ENCODE measurements around the gene TTC24.
A peak's percentile ranks its signal among the peaks of the same experiment; 100 is the strongest.

Gene TTC24

DNA sequence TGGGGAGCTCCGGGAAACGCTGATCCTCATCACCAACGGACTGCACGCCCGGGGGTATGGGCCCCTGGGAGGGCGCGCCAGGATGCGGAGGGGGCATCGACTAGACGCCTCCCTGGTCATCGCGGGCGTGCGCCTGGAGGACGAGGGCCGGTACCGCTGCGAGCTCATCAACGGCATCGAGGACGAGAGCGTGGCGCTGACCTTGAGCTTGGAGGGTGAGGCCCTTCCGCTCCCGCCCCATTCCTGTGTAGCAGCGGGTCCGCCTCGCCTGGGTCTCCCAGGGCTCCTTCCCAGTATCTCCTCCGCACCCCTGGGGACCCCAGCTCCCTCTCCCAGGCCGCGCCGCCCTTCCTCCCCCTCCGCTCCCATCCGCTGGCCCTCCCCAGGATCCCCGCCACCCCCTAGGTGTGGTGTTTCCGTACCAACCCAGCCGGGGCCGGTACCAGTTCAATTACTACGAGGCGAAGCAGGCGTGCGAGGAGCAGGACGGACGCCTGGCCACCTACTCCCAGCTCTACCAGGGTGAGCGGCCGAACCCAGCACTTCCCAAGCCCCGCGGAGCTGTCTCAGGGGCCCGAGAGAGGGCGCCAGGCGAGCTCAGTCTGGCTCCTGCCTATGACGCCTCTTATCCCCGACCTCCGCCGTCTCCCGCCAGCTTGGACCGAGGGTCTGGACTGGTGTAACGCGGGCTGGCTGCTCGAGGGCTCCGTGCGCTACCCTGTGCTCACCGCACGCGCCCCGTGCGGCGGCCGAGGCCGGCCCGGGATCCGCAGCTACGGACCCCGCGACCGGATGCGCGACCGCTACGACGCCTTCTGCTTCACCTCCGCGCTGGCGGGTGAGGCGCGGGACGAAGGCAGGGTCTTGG is 44.7 kb downstream of the TTC24 start:
- peak; percentile 82 for DNase-seq
- Histone ChIP-seq H3K27me3 (peaks cover 19% of the 10 kb centered on the region), H3K4me1 (peaks cover 8% of the 10 kb centered on the region), H3K36me3 (no peaks in the 10 kb centered on the region), H3K9me3 (no peaks in the 10 kb centered on the region), H3K4me3 (ENCODE audit: low read depth, low read length) (peak overlapping the region; percentile 38)
- TF ChIP-seq, protein P1, sequence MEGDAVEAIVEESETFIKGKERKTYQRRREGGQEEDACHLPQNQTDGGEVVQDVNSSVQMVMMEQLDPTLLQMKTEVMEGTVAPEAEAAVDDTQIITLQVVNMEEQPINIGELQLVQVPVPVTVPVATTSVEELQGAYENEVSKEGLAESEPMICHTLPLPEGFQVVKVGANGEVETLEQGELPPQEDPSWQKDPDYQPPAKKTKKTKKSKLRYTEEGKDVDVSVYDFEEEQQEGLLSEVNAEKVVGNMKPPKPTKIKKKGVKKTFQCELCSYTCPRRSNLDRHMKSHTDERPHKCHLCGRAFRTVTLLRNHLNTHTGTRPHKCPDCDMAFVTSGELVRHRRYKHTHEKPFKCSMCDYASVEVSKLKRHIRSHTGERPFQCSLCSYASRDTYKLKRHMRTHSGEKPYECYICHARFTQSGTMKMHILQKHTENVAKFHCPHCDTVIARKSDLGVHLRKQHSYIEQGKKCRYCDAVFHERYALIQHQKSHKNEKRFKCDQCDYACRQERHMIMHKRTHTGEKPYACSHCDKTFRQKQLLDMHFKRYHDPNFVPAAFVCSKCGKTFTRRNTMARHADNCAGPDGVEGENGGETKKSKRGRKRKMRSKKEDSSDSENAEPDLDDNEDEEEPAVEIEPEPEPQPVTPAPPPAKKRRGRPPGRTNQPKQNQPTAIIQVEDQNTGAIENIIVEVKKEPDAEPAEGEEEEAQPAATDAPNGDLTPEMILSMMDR (IDR thresholded peaks at IDR 0.05; ENCODE audit: low read depth, low read length), result peak; percentile 57

- Histone ChIP-seq H3K27me3 (peaks cover 19% of the 10 kb centered on the region), H3K4me3 (ENCODE audit: low read depth, low read length) (peak overlapping the region; percentile 44; the same call in 1 of the 2 replicates)
Observed at GRCh38 chr1:156624814-156625435, 45.4 kb downstream of the TTC24 start.

GRCh38 chr1:156625436-156626078 is 46.0 kb downstream of the TTC24 start:
- H3K27me3 ChIP-seq, result peaks cover 19% of the 10 kb centered on the region
- TF ChIP-seq, protein P1 (IDR thresholded peaks at IDR 0.05; ENCODE audit: low read depth, low read length), result peak; percentile 88
- H3K36me3 ChIP-seq, result no peaks in the 10 kb centered on the region
- no peaks in the 10 kb centered on the region for H3K9me3 ChIP-seq
- peak overlapping the region; percentile 44 for H3K4me3 ChIP-seq (ENCODE audit: low read depth, low read length)
- peak; percentile 85 for DNase-seq
- H3K4me1 ChIP-seq, result peaks cover 8% of the 10 kb centered on the region

More at GRCh38 chr1:156624814-156625435, 45.4 kb downstream of the TTC24 start:
- H3K9me3 ChIP-seq, result no peaks in the 10 kb centered on the region
- H3K36me3 ChIP-seq, result no peaks in the 10 kb centered on the region
- peaks cover 8% of the 10 kb centered on the region for H3K4me1 ChIP-seq
- DNase-seq, result no peak
- TF ChIP-seq, protein P1 (IDR thresholded peaks at IDR 0.05; ENCODE audit: low read depth, low read length), result no peak

- no peak for DNase-seq
- Histone ChIP-seq H3K4me1 (peaks cover 8% of the 10 kb centered on the region), H3K9me3 (no peaks in the 10 kb centered on the region), H3K27me3 (peaks cover 19% of the 10 kb centered on the region), H3K36me3 (no peaks in the 10 kb centered on the region), H3K4me3 (ENCODE audit: low read depth, low read length) (no peak overlapping the region)
- TF ChIP-seq, protein P1 (IDR thresholded peaks at IDR 0.05; ENCODE audit: low read depth, low read length), result no peak
Observed at GRCh38 chr1:156626079-156626438, 46.5 kb downstream of the TTC24 start.

DNA sequence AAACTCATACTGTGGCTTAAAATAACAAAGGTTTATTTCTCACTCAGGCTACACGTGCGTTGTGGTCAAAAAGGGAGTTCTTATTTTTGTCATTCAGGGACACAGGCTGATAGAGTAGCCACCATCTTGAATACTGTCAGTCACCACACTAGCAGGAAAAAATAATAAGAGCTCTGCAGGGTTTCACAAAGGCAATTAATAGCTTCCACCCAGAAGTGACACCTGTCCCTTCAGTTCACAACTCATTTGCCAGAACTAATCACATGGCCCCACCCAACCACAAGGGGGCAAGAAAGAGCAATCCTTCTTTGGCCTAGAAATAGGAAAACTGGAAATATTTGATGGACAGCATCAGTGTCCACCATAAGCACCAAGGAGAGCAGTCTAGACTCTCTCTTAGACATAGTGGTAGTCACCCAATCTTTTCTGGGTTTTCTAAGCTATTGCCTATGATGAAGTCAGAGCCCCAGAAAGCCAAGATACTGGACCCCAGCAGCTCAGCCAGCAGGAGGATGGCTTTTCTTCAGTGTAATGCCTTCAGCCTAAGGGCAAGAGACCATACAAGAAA is 47.9 kb downstream of the TTC24 start:
- H3K9me3 ChIP-seq, result no peaks in the 10 kb centered on the region
- no peak overlapping the region for H3K4me3 ChIP-seq (ENCODE audit: low read depth, low read length)
- peaks cover 8% of the 10 kb centered on the region for H3K4me1 ChIP-seq
- H3K27me3 ChIP-seq, result peaks cover 19% of the 10 kb centered on the region
- no peaks in the 10 kb centered on the region for H3K36me3 ChIP-seq
- peak; percentile 67 for DNase-seq
- TF ChIP-seq, protein P1 (IDR thresholded peaks at IDR 0.05; ENCODE audit: low read depth, low read length), result peak; percentile 97

Data from BE2C (cell line).